A549 (cell line): Measurements from ENCODE around the gene TPRG1L.

Experiments used
- BHLHE40 ChIP-seq: IDR thresholded peaks from 2 replicates; pipeline ENCODE4 v1.6.1; 2012; ENCODE audit warnings: low read depth, low read length, inconsistent platforms
- CTCF ChIP-seq: fragments of >200 bp; sonication (Bioruptor Twin); formaldehyde crosslinking; IDR thresholded peaks from 3 replicates; pipeline ENCODE4 v1.5.1; 2016
- FOXS1 ChIP-seq: fragments of 250-450 bp; sonication (Bioruptor Pico); IDR thresholded peaks from 2 replicates; pipeline ENCODE4 v1.5.0; 2020; ENCODE audit warnings: mild to moderate bottlenecking, moderate library complexity
- KDM5A ChIP-seq: fragments of 200-600 bp; sonication (generic); IDR thresholded peaks from 2 replicates; pipeline ENCODE4 v1.6.1; 2016; ENCODE audit warnings: antibody characterized with exemption, mild to moderate bottlenecking
- POLR2A ChIP-seq: IDR thresholded peaks from 2 replicates; pipeline ENCODE4 v1.6.1; 2012; ENCODE audit warnings: mild to moderate bottlenecking, low read length
- RAD21 ChIP-seq, 2 experiments: fragments of >200 bp in 1 of 2; sonication (Bioruptor Twin) in 1 of 2; formaldehyde crosslinking in 1 of 2; IDR thresholded peaks in 1 of 2; conservative IDR thresholded peaks in 1 of 2; 2 replicates in 1 of 2; 3 replicates in 1 of 2; pipeline ENCODE4 v1.6.1; 2012 to 2018; ENCODE audit warnings: inconsistent platforms in 1 of 2
- SMC3 ChIP-seq: fragments of >200 bp; sonication (Bioruptor Twin); formaldehyde crosslinking; IDR thresholded peaks from 3 replicates; pipeline ENCODE4 v1.6.1; 2018; ENCODE audit warnings: inconsistent platforms
- ZFP36 ChIP-seq: fragments of 450-650 bp; IDR thresholded peaks from 2 replicates; pipeline ENCODE4 v1.6.1; 2014; ENCODE audit warnings: borderline replicate concordance; ENCODE audit not compliant: partially characterized antibody
- TF ChIP-seq, protein P1 (sequence below): fragments of 450-650 bp; IDR thresholded peaks from 2 replicates; pipeline ENCODE4 v1.6.1; 2014; ENCODE audit warnings: antibody characterized with exemption
- TF ChIP-seq, protein P2 (sequence below): fragments of 150-350 bp; IDR thresholded peaks from 2 replicates; pipeline ENCODE4 v1.6.1; 2014; ENCODE audit warnings: low read depth, mild to moderate bottlenecking, low read length
- TF ChIP-seq, protein P3 (sequence below): IDR thresholded peaks from 2 replicates; pipeline ENCODE4 v1.6.1; 2012

DNA sequence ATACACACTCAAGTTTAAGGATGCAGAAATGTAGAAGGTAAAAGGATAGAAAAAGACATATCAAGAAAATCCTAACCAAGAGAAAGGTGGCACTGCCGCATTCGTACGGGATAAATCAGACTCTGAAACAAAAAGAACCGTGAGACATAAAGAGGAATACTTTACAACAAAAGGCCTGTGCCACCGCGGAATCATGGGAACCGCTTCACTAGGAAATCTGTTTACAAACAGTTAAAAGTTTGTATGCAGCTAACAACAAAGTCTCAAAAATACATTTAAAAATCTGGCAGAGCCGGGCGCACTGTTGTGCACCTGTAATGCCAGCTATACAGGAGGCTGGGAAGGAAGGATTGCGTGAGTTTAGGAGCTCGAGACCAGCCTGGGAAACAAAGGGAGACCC lies 17.0 kb downstream of the TPRG1L start:
- TF ChIP-seq CTCF (no peak), POLR2A (no peak), BHLHE40 (no peak), FOXS1 (CRISPR knock-in tag) (no peak), ZFP36 (no peak), SMC3 (no peak), RAD21 (conservative IDR thresholded peaks at IDR 0.05 in 1 of 2, IDR thresholded peaks at IDR 0.05 in 1 of 2) (no peak), KDM5A (no peak)
- TF ChIP-seq, protein P1, sequence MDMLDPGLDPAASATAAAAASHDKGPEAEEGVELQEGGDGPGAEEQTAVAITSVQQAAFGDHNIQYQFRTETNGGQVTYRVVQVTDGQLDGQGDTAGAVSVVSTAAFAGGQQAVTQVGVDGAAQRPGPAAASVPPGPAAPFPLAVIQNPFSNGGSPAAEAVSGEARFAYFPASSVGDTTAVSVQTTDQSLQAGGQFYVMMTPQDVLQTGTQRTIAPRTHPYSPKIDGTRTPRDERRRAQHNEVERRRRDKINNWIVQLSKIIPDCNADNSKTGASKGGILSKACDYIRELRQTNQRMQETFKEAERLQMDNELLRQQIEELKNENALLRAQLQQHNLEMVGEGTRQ, result no peak
- TF ChIP-seq, protein P2, sequence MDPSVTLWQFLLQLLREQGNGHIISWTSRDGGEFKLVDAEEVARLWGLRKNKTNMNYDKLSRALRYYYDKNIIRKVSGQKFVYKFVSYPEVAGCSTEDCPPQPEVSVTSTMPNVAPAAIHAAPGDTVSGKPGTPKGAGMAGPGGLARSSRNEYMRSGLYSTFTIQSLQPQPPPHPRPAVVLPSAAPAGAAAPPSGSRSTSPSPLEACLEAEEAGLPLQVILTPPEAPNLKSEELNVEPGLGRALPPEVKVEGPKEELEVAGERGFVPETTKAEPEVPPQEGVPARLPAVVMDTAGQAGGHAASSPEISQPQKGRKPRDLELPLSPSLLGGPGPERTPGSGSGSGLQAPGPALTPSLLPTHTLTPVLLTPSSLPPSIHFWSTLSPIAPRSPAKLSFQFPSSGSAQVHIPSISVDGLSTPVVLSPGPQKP, result no peak
- TF ChIP-seq, protein P3, sequence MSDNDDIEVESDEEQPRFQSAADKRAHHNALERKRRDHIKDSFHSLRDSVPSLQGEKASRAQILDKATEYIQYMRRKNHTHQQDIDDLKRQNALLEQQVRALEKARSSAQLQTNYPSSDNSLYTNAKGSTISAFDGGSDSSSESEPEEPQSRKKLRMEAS, result no peak
